ENCODE results near the gene PIGQ. TPM values are rescaled to one million over a fixed set of nuclear protein-coding genes. Genes with fewer than 3 reads are reported as not detected.

The PIGQ gene
- total RNA-seq, 1 experiment from 2014 or later: 72.5 TPM

DNA sequence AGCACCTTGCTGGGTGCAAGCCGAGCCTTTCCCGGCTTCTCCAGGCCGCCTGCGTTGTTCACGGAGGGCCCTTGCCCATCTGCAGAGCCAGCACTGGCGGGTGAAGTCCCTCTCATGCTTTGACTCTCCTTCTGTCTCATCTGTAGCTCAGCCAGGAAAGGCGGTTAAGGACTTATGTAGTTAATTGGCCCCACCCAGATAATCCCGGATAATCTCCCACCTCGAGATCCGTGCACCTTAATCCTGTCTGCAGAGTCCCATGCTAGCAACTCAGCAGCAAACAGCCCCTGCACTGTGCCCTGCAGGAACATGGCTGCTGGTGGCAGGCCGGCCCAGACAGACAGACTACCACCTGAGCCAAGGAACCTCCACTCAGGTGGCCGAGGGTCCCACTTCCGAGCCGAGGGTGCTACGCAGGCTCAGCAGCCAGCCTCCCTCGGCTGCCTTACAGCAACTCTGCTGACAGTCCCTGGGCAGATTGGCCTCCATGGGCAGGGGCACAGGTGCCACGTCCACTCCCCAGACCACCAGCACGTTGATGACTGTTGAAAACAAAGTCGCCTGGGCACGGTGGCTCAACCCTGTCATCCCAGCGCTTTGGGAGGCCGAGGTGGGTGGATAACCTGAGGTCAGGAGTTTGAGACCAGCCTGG is 37.0 kb downstream of the PIGQ start:
- no peaks in the 10 kb centered on the region for H3K9me3 ChIP-seq (ENCODE audit: insufficient read depth, low read depth)
- H3K4me1 ChIP-seq (replicated peaks; ENCODE audit: insufficient read depth): no peaks in the 10 kb centered on the region
- H2AFZ ChIP-seq: no peak overlapping the region
- H3K79me2 ChIP-seq (ENCODE audit: low read depth): peaks cover 12% of the 10 kb centered on the region
- TF ChIP-seq, protein P1, sequence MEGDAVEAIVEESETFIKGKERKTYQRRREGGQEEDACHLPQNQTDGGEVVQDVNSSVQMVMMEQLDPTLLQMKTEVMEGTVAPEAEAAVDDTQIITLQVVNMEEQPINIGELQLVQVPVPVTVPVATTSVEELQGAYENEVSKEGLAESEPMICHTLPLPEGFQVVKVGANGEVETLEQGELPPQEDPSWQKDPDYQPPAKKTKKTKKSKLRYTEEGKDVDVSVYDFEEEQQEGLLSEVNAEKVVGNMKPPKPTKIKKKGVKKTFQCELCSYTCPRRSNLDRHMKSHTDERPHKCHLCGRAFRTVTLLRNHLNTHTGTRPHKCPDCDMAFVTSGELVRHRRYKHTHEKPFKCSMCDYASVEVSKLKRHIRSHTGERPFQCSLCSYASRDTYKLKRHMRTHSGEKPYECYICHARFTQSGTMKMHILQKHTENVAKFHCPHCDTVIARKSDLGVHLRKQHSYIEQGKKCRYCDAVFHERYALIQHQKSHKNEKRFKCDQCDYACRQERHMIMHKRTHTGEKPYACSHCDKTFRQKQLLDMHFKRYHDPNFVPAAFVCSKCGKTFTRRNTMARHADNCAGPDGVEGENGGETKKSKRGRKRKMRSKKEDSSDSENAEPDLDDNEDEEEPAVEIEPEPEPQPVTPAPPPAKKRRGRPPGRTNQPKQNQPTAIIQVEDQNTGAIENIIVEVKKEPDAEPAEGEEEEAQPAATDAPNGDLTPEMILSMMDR (conservative IDR thresholded peaks at IDR 0.05): no peak
- TF ChIP-seq EZH2 (IDR thresholded peaks at IDR 0.05; ENCODE audit: low read depth): no peak
- CTCF ChIA-PET: no interaction called here
- DNase-seq: no peak
- H4K20me1 ChIP-seq (ENCODE audit: insufficient read depth): peaks cover 7% of the 10 kb centered on the region; the same call in 1 of the 2 replicates
- intact Hi-C loops (cut with micrococcal nuclease; ENCODE audit: unreplicated experiment): no loop called here
- no peaks in the 10 kb centered on the region for H3K9me2 ChIP-seq (ENCODE audit: insufficient read depth)
- BruUV-seq (replicated peaks): no TSS peak
- no peaks in the 10 kb centered on the region for H3F3A ChIP-seq (ENCODE audit: insufficient read depth, low read depth)
- POLR2A ChIA-PET (ENCODE audit: unreplicated experiment): interaction anchor here (0.7 kb wide), 1 partner anchor 254 kb away, joined by 3 read pairs; no protein-coding TSS in a partner anchor
- no peak overlapping the region for H3K4me3 ChIP-seq
- H3K27me3 ChIP-seq (ENCODE audit: insufficient read depth, low read depth): no peaks in the 10 kb centered on the region
- H3K27ac ChIP-seq: no peak overlapping the region
- no peaks in the 10 kb centered on the region for H3K36me3 ChIP-seq (ENCODE audit: low read depth)
- no peak overlapping the region for H3K4me2 ChIP-seq

DNA sequence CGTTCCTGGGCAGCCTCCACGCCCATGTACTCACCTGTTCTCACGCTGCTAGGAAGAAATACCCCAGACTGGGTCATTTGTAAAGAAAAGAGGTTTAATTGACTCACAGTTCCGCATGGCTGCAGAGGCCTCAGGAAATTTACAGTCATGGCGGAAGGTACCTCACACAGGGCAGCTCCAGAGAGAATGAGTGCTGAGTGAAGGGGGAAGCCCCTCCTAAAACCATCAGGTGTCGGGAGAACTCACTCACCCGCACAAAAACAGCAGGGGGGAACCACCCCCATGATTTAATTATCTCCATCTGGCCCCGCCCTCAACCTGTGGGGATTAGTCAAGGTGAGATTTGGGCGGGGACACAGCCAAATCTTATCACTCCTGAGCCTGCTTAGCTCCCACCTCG is 38.3 kb downstream of the PIGQ start:
- Histone ChIP-seq H3K79me2 (ENCODE audit: low read depth) (peaks cover 8% of the 10 kb centered on the region), H3K4me2 (no peak overlapping the region), H3F3A (ENCODE audit: insufficient read depth, low read depth) (no peaks in the 10 kb centered on the region), H3K27ac (no peak overlapping the region), H4K20me1 (ENCODE audit: insufficient read depth) (peaks cover 4% of the 10 kb centered on the region; the same call in 1 of the 2 replicates), H3K9me3 (ENCODE audit: insufficient read depth, low read depth) (no peaks in the 10 kb centered on the region), H3K27me3 (ENCODE audit: insufficient read depth, low read depth) (no peaks in the 10 kb centered on the region), H2AFZ (no peak overlapping the region), H3K4me3 (no peak overlapping the region), H3K36me3 (ENCODE audit: low read depth) (no peaks in the 10 kb centered on the region), H3K9me2 (ENCODE audit: insufficient read depth) (no peaks in the 10 kb centered on the region), H3K4me1 (replicated peaks; ENCODE audit: insufficient read depth) (no peaks in the 10 kb centered on the region)
- no peak for DNase-seq
- POLR2A ChIA-PET (ENCODE audit: unreplicated experiment): no interaction called here
- CTCF ChIA-PET: no interaction called here
- intact Hi-C loops (cut with micrococcal nuclease; ENCODE audit: unreplicated experiment): no loop called here
- no TSS peak for BruUV-seq (replicated peaks)
- TF ChIP-seq EZH2 (IDR thresholded peaks at IDR 0.05; ENCODE audit: low read depth): no peak
- TF ChIP-seq, protein P1 (conservative IDR thresholded peaks at IDR 0.05): no peak

DNA sequence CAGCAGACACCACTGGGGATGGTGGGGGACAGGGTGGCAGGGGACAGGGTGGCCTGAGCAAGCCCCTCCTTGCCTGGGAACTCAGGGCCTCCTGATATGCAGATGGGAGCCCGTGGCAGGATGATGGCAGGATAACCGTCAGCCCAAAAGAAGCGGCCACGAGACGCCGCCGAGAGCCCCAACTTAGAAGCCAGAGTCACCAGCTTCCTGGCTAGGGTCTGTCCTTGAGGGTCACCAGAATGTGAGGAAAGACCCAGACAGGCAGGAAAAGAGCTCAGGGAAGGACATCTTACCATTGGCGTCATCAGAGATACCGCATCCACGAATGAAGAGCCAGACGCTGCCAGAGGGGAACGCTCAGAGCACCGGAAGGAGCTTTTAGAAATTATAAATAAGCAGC is 39.5 kb downstream of the PIGQ start:
- intact Hi-C loops (cut with micrococcal nuclease; ENCODE audit: unreplicated experiment): no loop called here
- Histone ChIP-seq H3K4me2 (no peak overlapping the region), H3K9me2 (ENCODE audit: insufficient read depth) (no peaks in the 10 kb centered on the region), H3K27me3 (ENCODE audit: insufficient read depth, low read depth) (no peaks in the 10 kb centered on the region), H3K27ac (no peak overlapping the region), H3F3A (ENCODE audit: insufficient read depth, low read depth) (no peaks in the 10 kb centered on the region), H3K9me3 (ENCODE audit: insufficient read depth, low read depth) (no peaks in the 10 kb centered on the region), H3K36me3 (ENCODE audit: low read depth) (no peaks in the 10 kb centered on the region), H3K79me2 (ENCODE audit: low read depth) (peaks cover 7% of the 10 kb centered on the region), H4K20me1 (ENCODE audit: insufficient read depth) (peaks cover 4% of the 10 kb centered on the region; the same call in 1 of the 2 replicates), H3K4me1 (replicated peaks; ENCODE audit: insufficient read depth) (no peaks in the 10 kb centered on the region), H3K4me3 (no peak overlapping the region), H2AFZ (no peak overlapping the region)
- DNase-seq: no peak
- no TSS peak for BruUV-seq (replicated peaks)
- POLR2A ChIA-PET (ENCODE audit: unreplicated experiment): interaction anchor here (0.7 kb wide), 1 partner anchor 33 kb away, joined by 3 read pairs; no protein-coding TSS in a partner anchor
- CTCF ChIA-PET: interaction anchor here (1.3 kb wide), 1 partner anchor 16 kb away, joined by 3 read pairs; no protein-coding TSS in a partner anchor
- TF ChIP-seq, protein P1 (conservative IDR thresholded peaks at IDR 0.05): no peak
- TF ChIP-seq EZH2 (IDR thresholded peaks at IDR 0.05; ENCODE audit: low read depth): no peak

Data from PC-9 (cell line).